Stimulated activated CD8-positive, alpha-beta memory T cell treated with anti-CD3 and anti-CD28 coated beads, Interleukin-4, amount 100 ng/mL, for 48 hours (primary cell): ENCODE data around the gene RRM2.
A peak's percentile ranks its signal among the peaks of the same experiment; 100 is the strongest.

ENCODE experiments used
- DNase-seq: peaks from one replicate; pipeline ENCODE4 v3.0.0-alpha.2; 2020

Gene RRM2

DNA sequence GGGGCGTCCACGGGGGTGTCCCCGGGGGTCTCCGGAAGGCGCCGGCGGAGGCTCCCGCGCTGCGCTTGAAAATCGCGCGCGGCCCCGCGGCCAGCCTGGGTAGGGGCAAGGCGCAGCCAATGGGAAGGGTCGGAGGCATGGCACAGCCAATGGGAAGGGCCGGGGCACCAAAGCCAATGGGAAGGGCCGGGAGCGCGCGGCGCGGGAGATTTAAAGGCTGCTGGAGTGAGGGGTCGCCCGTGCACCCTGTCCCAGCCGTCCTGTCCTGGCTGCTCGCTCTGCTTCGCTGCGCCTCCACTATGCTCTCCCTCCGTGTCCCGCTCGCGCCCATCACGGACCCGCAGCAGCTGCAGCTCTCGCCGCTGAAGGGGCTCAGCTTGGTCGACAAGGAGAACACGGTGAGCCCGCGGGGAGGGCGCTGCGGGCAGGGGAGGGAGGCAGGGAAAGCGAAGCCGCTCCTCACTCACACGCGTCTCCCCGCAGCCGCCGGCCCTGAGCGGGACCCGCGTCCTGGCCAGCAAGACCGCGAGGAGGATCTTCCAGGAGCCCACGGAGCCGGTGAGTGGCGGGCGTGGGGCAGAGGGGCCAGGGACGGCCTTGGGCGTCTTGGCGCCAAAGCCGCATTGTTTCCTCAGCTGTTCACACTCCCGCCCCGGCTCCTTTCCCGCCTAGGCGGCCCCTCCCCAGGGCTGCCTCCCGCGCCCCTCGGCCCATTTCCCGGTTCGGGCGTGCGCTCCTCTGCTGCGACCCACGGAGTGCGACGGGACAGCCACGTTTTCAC, at the start of gene RRM2:
Gene RRM2 (plus strand): TSS at position 240 of the 781 bp plus-strand sequence. CDS start 60 bp downstream, at position 300.
- peak; percentile 97 for DNase-seq

- DNase-seq = no peak
These were observed 48.8 kb upstream of the RRM2 start for GRCh38 chr2:10073706-10074105.

GRCh38 chr2:10075101-10075500, 47.4 kb upstream of the RRM2 start:
- no peak for DNase-seq

DNA sequence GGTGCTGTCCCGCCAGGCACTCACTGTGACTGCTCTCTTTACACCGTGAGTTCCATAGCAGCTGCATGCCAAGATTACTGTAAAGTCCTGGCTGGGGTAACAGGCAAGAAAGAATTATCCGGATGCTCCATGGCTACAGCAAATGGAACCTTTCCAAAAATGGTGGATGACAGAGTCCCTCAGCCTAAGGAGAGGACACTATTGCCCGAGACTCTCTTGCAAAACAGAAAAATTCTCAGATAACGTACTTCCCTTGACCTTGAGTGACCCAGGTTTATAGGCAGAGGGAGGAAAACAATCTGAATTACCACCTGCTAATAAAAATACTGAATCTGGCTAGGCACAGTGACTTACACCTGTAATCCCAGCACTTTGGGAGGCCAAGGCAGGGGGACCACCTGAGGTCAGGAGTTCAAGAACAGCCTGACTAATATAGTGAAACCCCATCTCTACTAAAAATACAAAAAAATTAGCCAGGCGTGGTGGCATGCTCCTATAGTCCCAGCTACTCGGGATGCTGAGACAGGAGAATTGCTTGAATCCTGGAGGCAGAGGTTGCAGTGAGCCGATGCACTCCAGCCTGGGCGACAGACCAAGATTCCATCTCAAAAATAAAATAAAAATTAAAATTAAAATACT, 46.8 kb upstream of the RRM2 start:
- DNase-seq = no peak

DNA sequence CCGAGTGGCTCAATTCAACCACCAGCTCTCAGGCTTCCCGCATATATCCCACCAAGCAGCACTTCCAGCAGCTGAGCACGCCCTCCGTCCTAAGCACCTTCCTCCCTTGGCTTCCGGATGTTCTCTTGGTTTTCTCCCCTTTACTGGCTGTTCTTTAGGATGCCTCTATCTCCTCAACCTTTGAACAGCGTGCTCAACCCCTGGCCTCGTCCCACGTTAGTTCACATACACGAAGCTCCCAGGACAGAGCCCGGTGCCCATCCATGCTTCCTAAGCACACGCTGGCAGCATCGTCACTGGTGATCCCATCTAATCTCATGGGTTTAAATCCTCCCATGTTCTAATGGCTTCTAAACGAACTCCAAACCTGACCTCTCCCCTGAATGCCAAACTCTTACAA, 46.0 kb upstream of the RRM2 start:
- DNase-seq = no peak

GRCh38 chr2:10076988-10077527, 45.5 kb upstream of the RRM2 start:
- DNase-seq = no peak

- no peak for DNase-seq
These were observed 44.5 kb upstream of the RRM2 start for GRCh38 chr2:10078001-10078400.

DNA sequence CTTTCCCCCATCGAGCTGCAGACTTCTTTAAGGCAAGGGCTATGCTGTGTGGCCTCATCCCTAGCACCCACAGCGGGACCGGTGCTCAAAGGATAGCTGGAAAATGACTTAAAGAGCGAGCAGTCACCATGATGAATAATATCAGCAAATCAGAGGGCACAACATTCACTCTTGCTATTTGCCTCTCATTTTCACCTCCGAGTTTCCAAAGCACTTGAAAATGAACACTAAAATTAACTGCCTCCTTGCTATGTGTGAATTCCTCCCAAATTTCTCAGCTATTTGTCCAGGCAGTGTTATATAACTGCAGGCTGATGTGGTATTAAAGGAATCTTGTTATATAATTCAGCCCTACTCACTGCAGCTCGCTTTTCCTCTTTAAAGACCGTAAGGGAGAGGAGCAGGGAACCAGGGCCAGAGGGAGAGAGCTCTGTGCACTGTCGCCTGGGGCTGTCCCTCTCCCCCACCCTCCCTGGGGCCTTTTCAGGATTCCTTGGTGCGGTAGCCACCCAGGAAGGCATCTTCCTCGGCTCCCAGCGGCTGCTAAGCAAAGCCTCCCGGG, 43.8 kb upstream of the RRM2 start:
- DNase-seq = no peak

GRCh38 chr2:10079266-10079869, 43.2 kb upstream of the RRM2 start:
- DNase-seq = no peak

GRCh38 chr2:10079870-10080535, 42.5 kb upstream of the RRM2 start, which contains the start of gene CYS1:
CYS1 (minus strand) TSS chr2:10080411; CDS start chr2:10080223, 188 bp downstream.
- DNase-seq = peak; percentile 34

- no peak for DNase-seq
These were observed 41.8 kb upstream of the RRM2 start for GRCh38 chr2:10080536-10081304.

- DNase-seq = no peak
These were observed 39.5 kb upstream of the RRM2 start for GRCh38 chr2:10083046-10083445.

GRCh38 chr2:10083692-10084211, 38.8 kb upstream of the RRM2 start:
- DNase-seq = no peak

GRCh38 chr2:10084223-10084865, 38.2 kb upstream of the RRM2 start:
- no peak for DNase-seq

DNA sequence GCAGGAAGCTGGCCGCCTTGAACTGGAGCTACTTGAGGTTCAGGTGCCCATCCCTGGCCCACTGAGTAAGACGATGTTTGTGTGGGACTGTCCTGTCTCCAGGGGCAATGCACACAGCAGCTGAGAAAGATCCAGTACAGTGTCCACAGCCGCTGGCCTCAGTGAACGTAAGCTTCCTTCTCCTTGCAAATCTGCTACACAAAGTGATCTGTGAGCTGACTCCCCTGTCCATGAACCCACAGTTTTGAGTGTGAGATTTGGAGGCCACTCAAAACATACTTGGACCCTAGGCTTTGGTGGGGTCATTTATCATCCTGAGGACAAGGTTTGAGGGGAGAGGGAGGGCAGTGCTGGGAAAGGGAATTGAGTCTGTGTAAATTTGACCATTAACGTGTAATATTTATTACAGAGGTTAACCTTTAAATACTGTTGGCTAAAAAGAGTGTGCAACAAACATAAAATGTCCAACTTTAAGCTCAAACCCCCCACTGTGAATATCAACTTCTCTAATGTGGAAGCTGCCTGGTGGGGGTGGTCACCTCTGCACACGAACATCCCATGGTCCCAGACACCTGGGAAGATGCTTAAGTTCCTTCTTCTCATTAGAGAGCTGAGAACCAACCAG, 37.4 kb upstream of the RRM2 start:
- no peak for DNase-seq

- no peak for DNase-seq
These were observed 36.9 kb upstream of the RRM2 start for GRCh38 chr2:10085668-10086059.

DNA sequence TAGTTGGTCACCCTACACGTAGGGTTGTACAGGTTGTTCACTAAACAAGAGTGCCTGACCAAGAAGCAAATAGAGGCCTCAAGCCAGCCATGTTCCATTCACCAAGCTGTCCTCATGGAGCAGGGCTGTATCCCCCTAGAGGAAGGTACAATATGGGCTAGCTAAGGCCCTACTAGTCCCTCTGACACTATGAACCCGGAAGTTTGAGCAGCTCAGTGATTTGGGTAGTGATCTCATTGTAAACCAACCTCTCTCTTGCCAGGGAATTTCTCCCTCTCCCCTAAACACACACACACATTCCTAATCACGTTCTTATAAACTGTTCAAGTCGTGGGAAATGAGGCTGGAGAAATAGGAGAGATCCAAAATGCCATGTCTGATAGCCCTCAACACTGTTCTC, 35.6 kb upstream of the RRM2 start:
- DNase-seq = no peak

- DNase-seq = no peak
These were observed 35.2 kb upstream of the RRM2 start for GRCh38 chr2:10087360-10087759.

DNA sequence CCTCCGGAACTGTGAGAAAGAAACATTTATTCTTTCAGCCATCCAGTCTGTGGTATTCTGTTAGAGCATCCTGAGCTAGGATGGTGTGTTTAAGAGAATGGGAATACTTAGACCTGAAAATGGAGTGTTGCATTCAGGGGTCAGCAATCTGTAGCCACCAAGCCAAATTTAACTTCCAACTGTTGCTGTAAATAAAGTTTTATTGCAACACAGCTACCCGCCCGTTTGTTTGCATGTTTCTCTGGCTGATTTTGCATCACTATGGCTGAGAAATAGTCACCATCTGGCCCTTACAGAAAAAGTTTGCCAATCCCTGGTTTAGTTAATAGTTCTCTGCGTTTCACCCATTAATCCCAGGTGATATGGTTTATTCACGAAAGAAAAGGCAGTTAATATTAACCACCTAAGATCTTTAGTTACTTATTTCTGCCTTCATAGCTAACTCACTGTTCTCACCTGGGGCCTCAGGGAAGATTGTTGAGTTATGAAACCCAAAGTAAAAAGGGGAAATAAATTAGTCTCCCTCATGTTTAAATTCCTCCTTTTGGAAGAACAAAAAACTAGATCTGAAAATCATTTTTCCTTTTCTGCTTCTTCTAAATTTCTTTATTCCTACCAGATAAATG, 32.9 kb upstream of the RRM2 start:
- no peak for DNase-seq

- no peak for DNase-seq
These were observed 31.2 kb upstream of the RRM2 start for GRCh38 chr2:10091182-10091888.
